ENCODE measurements around the gene LMO2.

GRCh38 chr11:33859306-33859705, 32.6 kb downstream of the LMO2 start:
- TF ChIP-seq CTCF (IDR thresholded peaks at IDR 0.05) (no peak), POLR2A (IDR thresholded peaks at IDR 0.05) (no peak), POLR2AphosphoS5 (IDR thresholded peaks at IDR 0.05) (no peak)
